Kidney glomerular epithelial cell (primary cell): Measurements from ENCODE around the gene ISY1.
"Not testable (repeated sequence)": the region's sequence is repeated elsewhere in the genome, so short reads cannot be mapped to it uniquely, and the experiment has no call there.

Source experiments
- DNase-seq: peaks from one replicate; lab custom pipeline; 2025; lab: John Stamatoyannopoulos, UW

The ISY1 gene

DNA sequence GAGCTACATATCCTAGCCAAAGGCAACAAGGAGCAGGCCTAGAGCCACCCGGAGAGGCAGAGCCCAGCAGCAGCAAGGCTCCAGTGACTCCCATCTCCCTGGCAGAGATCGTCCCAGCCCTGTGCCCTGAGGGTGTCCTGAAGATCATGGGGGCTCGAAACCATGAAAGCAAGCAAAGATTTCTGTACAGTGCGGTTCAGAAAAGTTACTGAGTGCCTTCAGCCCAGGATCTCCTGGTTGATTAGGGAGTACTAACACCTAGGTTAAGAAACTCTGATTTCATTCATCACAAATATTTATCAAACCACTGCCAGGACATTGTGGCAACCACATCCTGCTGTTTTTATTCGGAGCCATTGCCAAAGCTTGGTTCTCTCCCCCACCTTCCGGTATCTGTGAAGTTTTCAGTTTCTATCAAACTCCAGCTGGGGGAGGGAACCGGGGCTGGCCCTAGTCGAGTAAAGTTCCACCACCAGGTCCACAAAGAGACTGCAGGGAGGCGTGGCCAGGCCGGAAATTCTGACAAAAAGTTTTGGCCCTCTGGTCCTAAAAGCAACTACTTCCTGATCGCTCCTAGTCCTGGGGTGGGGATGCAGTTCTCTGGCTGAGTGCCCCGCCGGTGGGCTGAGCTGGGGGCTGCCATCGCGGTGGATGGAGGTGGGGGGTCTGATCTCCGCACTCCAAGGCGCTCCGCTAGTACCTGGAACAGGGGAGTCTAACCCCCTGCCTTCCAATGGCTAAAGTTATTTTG lies 40.4 kb downstream of the ISY1 start:
- DNase-seq, result peak; percentile 81

- DNase-seq, result no peak
Measured at GRCh38 chr3:129119365-129120100, 41.3 kb downstream of the ISY1 start.

GRCh38 chr3:129118745-129119144 lies 42.1 kb downstream of the ISY1 start:
- DNase-seq, result no peak

- no peak for DNase-seq
Measured at GRCh38 chr3:129117134-129117533, 43.7 kb downstream of the ISY1 start.

GRCh38 chr3:129116482-129116946 lies 44.3 kb downstream of the ISY1 start:
- DNase-seq, result no peak

DNA sequence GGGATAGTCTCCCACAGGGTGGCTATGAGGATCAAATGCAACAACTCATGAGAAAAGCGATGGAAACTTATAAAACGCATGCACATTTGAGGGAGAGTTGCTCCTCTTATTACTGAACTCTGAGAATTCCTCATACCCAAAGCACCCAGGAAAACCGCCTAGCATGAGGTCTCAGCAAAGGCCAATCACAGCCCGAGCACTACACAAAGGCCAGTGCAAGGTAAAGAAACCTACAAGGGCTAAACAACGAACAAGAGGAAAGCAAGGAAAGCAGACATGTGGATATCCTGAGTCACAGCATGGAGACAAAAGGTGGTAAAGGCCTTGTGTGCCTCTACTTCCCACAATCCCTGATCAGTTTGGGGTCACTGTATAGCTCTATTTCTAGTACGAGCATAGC lies 46.4 kb downstream of the ISY1 start:
- no peak for DNase-seq

- peak; percentile 9 for DNase-seq
Measured at GRCh38 chr3:129112308-129113052, 48.4 kb downstream of the ISY1 start.

GRCh38 chr3:129111076-129111780 lies 49.6 kb downstream of the ISY1 start:
- DNase-seq, result not testable (repeated sequence)

- no peak for DNase-seq
Measured at GRCh38 chr3:129107793-129108192, 53.1 kb downstream of the ISY1 start.

DNA sequence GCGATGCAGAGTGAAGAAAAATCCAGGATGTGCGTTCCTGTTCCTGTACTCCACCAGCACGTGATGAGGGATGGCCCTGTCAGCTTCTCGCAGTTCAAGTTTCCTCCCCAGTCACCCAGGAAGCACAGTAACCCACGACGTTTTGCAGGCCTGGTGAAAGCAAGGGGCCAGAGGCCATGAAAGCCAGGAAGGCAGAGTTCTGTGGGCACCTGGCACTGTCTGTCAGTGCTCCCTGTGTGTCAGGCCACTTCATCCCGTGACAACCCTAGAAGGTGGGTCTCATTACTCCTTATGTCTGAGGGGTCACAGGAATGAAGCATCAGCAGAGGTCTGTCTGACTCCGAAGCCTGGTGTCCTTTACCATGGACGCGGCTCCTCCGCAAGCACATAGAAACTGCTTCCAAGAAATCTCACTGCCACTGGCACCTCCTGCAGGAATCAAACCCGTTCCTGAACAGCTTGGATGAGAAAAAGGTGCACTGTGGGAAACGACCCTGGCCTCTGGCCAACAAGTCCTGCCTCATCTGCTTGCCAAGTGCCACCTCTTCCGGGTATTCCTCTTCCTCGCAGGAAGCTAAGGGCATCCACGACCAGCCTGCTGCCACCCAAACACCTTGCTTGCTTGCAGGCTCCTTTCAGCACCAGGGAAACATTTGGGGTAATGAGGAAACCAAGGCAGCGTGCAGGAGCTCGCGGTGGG lies 53.8 kb downstream of the ISY1 start:
- no peak for DNase-seq

DNA sequence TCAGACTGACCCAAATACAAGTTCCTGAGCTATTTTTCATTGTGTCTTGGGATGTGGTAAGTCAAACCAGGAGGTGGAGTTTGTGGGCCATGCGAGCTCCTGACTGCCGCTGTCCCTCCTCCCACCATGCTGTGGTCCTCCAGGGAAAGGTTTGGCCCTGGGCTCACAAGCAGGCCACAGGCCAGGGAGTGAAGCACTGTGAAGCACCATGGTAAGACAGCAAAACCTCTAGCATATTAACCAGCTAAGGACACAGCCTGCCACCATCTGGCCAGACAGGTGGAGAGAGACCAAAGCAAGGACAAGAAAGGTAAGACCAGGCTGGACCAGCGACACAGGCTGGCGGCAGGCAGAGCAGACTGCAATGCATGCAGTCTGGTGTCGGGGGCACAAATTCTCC lies 54.5 kb downstream of the ISY1 start:
- no peak for DNase-seq

GRCh38 chr3:129105862-129106261 lies 55.0 kb downstream of the ISY1 start:
- DNase-seq, result no peak

GRCh38 chr3:129104498-129105079 lies 56.3 kb downstream of the ISY1 start:
- DNase-seq, result no peak

DNA sequence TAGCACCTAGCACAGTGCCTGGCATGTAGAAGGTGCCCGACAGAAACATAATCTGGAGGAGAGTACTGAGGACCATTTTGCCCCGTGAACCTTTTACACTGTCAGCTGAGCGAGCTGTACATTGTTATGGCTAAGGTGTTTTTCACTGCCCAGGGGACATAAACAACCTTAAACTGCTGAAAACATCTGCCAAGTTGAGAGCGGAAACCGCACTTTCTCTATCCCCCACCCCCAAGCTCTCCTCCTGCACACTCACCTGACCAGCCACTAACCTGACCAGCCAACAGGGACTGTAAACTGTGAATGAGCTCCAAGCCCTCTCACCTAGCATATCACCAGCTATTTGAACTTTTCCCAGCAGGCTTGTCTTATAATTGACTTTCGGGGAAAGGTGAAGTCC lies 56.8 kb downstream of the ISY1 start:
- no peak for DNase-seq

DNA sequence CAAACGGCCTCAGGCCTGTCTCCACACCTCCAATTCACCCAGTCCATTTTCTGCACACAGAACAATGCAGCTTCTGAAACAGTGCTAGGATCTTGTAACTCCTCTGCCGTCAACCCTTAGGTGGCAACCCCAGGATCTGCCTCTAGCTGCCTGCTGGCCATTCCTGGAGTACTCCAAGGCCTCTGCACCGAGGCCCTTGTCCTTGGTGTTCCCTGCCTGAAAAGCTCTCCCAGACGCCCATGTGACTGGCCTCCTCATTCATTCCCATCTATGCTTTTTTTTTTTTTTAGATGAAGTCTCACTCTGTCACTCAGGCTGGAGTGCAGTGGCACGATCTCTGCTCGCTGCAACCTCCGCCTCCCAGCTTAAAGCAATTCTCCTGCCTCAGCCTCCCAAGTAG lies 57.6 kb downstream of the ISY1 start:
- DNase-seq, result no peak

- DNase-seq, result no peak
Measured at GRCh38 chr3:129101370-129102138, 59.3 kb downstream of the ISY1 start.

DNA sequence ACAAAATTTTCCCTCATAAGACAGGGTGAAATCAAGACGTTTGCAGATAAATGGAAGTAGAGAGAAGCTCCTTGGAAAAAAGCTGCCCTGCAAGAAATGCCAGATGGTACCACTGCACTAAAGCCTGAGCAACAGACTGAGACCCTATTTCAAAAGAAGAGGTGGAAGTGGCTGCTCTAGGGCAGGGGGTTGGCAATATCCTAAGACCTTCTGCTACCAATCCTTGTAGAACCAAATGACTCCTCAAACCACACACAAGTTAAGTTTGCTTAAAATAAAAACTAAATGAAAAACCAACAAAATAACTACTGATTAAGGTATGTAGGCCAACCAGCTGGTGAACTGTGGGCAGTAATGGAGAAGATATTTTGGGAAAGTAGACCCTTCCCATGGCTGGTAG lies 60.6 kb downstream of the ISY1 start:
- DNase-seq, result no peak

GRCh38 chr3:129095285-129095684 lies 65.6 kb downstream of the ISY1 start:
- DNase-seq, result no peak

- DNase-seq, result not testable (repeated sequence)
Measured at GRCh38 chr3:129088312-129088711, 72.6 kb downstream of the ISY1 start.

GRCh38 chr3:129087904-129088303 lies 73.0 kb downstream of the ISY1 start:
- DNase-seq, result not testable (repeated sequence)
